ENCODE measurements around the gene SKAP2.

Gene SKAP2, protein sequence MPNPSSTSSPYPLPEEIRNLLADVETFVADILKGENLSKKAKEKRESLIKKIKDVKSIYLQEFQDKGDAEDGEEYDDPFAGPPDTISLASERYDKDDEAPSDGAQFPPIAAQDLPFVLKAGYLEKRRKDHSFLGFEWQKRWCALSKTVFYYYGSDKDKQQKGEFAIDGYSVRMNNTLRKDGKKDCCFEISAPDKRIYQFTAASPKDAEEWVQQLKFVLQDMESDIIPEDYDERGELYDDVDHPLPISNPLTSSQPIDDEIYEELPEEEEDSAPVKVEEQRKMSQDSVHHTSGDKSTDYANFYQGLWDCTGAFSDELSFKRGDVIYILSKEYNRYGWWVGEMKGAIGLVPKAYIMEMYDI

DNA sequence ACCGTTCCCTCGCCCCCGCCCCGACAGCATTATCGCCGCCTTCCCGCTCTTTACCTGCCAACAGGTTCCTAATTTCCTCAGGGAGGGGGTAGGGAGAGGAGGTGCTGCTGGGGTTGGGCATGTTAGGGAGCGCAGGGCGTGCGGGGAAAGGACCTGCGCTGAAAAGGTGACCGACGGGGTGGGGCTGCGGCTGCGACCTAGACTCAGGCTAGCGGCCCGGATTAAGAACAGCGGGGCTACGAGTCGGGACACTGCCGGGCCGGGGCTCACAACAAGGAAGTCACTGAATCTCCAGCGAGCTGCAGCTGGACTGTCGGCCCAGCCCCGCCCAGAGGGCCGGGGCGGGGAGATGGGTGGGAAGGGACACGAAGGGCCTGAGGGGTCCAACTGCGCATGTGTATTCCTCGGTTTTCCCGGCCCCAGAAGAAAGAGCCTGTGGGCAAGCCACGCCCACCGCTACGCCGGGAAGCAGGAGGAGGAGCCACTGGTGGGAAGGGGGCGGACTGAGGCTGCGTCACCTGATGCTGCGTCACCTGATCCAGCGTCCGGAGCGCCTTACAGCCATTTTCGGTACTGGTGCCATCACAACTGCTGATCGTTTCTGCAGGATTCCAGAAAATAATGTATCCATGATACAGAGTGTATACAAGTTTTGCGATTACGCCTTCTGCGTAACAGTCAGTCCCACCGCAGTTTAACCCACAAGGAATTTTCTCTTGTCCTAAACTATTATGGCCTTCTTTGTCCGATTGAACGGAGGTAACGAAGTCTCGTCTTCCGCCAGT lies at the start of gene SKAP2:
TSS of gene SKAP2 (minus strand) at position 282 of the 785 bp plus-strand sequence. CDS start at position 121, 161 bp downstream.
- H3K4me3 ChIP-seq (ENCODE audit: low read depth, low read length), result peak within 1 kb of the TSS; percentile 73

DNA sequence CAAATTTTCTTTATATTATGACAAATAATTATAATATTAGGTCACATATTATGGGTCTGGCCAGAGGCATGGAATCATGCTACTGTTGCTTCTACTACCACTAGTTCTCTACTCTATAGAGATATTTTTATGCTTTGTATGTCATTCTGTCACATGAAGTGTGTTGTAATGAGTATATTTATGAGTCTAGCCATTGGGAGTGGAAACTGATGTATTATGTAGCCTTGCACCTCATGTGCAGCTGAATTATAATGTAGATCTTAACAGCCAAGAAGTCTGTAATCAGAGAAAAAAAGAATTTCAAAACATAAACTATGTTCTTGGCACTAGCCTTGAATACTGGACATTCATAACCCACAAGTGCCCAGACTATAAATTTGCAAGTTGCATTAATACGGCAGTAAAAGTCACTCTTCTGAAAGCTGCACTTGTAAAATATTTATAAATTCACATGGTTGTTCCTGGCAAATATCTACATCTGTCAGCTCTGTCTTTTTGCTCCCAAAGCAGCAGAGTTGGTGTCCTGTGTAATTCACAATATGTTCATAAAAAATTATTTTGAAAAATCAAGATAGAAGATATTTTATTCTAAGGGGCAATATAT lies 48.6 kb upstream of the SKAP2 start:
- H3K4me3 ChIP-seq (ENCODE audit: low read depth, low read length), result no peak overlapping the region

DNA sequence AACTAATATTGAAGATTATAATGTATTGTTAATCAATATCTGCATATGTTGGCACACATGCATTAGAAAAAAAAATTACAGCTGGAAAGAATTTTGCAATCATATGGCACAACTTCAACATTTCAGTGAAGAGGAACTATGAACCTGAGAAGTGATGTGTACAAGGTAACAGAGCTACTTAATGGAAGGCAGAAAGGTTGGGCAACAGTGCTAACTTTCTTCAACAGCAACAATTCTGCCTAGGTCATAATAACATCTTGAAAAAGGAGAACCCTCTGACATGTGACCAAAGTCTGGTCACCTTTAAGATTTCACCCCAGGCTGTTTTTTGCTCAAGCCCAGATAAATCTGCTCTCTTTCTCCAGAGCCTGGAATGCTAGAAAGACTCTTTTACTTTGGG lies 47.9 kb upstream of the SKAP2 start:
- no peak overlapping the region for H3K4me3 ChIP-seq (ENCODE audit: low read depth, low read length)

DNA sequence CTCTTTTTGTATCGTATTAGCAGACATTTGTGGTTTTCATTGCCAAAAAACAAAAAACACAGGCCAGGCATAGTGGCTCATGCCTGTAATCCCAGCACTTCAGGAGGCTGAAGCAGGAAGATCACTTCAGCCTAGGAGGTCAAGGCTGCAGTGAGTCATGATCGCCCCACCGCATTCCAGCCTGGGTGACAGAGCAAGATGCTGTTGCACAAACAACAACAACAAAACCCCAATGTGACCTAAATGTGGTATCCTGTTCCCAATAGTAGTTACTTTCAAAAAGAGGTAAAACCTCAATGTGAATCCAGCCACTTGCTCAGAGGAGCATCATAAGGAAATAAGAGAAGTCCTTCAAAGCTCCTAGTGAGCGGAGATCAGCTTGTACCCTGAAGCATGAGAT lies 45.8 kb upstream of the SKAP2 start:
- H3K4me3 ChIP-seq (ENCODE audit: low read depth, low read length), result no peak overlapping the region

DNA sequence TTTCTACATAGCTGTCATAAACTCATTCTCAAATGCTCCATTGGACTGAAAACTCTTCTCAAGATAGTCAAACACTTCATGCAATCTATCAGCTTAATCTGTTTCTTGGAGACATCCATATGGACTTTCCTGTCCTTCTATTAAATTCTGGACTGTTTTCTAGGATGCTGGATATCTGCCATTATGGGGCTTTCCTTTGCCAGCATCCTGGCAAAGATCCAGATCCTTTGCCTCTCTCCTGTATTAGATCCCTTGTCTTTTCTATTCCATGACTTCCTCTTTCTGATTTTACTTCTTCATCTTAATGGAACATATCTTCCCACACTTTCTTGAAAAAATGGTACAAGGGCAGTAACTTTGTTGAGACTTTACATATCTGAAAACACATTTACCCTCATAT lies 35.9 kb upstream of the SKAP2 start:
- H3K4me3 ChIP-seq (ENCODE audit: low read depth, low read length), result no peak overlapping the region

DNA sequence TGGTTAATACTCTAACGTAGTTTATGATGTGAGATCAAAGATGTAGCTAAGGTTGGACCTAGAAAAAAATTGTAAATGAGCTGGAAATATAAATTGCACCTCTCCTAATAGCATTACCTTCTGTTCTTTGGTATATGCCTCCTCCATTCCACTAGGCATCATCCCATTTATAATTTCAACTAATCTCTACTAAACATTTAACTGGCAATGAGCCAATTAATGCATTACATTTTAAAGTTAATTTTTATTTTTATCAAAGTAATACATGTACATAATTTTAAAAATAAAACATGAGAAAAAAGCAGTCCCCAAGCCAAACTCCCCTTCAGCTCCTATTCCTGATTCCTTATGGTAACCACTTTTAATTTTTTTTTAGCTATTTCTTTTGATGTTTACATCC lies 35.1 kb upstream of the SKAP2 start:
- H3K4me3 ChIP-seq (ENCODE audit: low read depth, low read length), result no peak overlapping the region

DNA sequence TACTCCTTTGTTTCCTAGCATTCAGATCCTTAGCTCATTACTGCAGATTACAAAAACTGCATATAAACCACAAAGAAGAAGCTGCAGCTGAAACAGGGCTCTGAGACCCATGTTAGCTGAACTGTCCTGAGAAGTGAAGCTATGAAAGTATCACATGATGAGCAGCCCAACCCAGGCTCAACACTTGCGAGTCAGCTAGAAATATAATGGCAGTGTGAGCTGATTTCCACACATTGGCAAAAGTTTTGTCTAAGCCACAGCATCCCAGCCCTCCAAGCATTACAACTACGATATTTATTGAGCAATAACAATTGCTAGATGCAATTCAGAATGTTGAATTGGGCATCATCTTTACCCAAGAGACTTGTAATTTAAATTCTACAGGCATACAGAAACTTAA lies 34.5 kb upstream of the SKAP2 start:
- H3K4me3 ChIP-seq (ENCODE audit: low read depth, low read length), result no peak overlapping the region

DNA sequence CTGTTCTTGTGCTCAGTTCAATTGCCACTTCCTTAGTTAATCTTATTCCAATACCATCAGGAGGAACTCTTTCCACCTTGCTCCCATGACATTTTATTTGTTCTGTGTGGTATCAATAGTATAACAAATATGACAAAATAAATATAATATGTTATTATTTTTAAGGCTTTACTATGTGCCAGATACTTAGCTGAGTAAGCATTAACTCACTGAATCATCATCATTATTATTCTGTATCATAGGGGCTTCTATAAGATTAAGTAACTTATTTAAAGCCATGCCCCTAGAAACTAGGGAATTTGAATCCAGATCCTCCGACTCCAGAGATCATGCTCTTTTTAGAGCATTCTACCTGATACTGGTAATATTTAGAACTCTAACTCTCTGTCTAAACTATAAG lies 33.5 kb upstream of the SKAP2 start:
- H3K4me3 ChIP-seq (ENCODE audit: low read depth, low read length), result no peak overlapping the region

DNA sequence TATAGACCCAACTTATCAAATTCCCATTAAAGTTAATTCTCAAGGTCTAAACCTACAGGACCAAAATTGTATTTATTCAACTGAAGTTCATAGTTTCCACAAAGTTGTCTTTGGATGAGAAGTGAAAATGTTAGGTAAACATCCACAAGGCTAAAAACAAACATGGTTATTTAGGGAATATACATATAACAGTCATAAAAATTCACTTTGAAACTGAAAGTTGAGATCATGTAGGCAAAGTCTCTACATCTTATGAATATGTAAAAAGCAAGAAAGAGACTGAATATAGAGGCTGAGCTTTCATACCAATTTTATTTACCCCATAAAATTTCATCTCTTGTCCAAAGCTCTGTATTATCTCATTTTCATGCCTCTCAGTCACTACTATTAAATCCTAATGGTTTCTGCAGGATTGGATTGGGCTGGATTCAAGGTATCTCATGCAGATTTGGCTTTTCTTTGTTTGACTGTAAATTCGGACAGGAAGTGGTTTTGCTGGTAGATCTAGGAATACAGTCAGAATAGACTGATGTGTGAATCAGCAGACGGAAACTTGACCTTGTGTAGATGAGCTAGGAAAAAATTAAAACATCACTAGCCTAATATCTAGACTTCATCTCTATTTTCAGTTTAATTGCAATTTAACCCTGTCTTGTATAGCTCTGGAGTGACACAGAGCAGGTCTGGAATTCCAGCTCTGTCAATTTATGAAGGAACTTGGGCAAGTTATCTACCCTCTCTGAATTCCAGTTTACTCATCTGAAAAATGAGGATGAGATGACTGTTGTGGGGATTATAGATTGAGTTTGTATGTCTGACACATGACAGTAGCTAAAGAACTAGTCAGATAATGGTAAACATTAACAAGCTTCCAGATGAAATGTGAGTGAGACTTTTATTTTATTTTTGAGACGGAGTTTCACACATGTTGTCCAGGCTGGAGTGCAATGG lies 27.3 kb upstream of the SKAP2 start:
- no peak overlapping the region for H3K4me3 ChIP-seq (ENCODE audit: low read depth, low read length)

DNA sequence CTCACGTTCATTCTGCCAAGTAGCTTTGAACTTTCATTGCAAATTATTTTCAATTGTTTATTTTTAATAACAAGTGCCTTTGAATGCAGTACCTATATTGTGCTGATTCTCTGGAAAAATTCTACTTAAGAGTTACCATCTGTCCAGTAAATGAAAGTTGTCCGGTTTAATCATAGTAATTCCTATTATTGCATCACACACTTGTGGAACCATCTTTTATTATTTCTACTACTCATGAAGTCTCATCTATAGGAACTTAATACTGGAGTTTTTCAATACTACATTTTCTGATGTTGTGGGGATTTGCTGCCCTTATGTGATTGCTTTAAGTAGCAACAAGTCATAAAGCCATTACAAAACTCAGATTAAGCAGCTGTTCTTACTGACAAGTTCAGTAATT lies 16.5 kb upstream of the SKAP2 start:
- H3K4me3 ChIP-seq (ENCODE audit: low read depth, low read length), result no peak overlapping the region

DNA sequence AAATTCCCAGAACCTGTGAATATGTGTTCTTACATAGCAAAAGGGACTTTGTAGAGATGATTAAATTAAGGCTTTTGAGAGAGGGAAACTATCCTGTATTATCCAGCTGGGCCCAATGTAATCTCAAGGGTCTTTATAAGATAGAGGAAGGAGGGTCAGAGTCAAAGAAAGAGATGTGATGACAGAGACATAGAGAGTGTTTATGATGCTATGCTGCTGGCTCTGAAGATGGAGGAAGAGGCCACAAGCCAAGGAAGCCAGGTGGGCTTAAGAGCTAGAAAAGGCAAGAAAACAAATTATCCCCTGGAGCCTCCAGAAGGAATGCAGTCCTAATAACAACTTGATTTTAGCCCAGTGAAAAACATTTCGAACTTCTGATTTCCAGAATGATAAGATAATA lies 15.3 kb upstream of the SKAP2 start:
- no peak overlapping the region for H3K4me3 ChIP-seq (ENCODE audit: low read depth, low read length)

DNA sequence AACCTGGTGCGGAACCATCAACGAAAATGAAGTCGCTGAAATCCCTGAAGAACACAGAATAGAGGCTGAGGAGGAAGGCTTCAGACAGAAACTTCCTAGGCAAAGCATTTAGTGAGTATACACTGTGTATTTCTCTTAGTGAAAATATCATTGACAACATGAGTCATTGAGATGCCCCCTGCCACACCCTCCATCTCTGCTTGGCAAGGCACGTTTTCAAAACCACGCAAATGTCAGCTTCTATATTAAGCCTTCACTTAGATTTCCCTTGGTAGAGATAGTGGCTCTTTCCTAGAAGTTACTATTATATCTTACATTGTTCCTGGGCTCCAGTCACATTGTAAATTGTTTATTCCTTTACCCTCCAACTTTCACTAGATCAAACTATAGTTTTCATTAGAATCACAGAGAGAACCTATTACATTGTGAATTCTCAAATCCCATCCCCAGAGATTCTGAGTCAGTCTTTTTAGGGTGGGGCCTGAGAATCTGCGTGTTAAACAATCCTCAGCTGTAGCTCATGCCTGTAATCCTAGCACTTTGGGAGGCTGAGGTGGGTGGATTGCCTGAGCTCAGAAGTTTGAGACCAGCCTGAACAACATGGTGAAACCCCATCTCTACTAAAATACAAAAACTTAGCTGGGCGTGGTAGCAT lies 4.6 kb upstream of the SKAP2 start:
- no peak overlapping the region for H3K4me3 ChIP-seq (ENCODE audit: low read depth, low read length)

DNA sequence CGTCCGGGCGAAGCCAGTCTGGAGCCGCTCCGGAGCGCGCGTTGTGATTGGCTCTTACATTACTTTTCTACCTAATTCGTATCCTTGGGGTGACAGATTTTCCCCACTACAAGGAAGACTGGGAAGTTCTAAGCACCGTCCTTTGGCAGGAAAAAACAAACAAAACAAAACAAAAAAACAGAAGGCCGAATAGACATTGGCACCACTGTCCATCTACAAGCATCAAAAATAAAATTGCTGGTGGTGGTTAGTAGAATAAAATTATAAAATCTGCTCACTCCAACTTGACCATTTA lies 651 bp upstream of the SKAP2 start:
- H3K4me3 ChIP-seq (ENCODE audit: low read depth, low read length), result peak overlapping the region; percentile 73

DNA sequence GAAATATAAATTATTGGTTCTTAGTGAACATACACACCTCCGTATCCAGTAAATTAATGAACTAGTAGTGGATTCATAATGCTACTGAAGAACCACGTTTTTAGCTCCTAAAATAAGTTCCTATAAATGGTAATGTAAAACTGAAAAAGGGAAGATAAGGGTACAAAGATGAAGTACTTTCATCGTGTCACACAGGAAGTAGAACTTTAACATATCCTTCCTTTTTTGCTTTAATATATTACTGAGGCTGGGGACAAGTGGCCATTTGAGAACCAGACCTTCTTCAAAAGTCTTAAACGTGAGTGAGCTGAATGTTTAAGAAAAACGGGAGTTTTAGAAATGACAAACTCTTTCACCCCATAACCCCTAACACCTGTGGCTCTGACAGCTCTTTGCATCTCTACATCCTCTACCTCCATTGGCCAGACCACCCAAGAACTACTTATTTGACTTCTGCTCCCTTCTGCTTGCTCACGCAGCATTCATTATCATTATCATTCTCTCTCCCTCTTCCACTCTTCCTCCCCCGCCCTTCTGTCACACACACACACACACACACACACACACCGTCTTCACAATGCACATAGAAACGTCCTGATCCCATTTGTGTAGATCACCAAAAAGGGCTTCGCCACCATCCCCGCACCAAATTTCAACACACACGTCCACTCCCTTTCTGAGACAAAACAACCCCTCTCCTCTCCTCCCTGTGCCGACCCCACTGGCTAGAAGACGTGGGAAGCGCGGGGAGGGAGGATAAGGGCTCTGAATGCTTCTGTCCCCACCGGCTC lies 677 bp downstream of the SKAP2 start:
- peak overlapping the region; percentile 73 for H3K4me3 ChIP-seq (ENCODE audit: low read depth, low read length)

DNA sequence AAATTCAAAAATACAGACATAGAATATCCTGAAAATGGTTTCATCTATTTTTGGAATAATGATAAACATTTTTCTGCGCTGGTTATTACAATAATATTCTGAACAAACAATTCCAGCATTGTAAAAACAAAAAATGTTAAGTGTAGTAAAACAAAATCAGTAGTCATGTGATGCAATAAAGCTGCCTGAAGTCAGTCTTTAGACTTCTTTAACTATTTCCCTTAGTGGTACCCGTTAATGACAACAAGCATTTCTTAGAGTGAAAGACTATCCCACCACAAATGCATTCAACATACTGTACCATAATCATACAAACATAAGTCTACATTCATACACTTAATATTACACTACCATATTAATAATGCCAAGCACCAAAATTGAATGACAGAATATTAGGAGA lies 1.6 kb downstream of the SKAP2 start:
- H3K4me3 ChIP-seq (ENCODE audit: low read depth, low read length), result no peak overlapping the region

DNA sequence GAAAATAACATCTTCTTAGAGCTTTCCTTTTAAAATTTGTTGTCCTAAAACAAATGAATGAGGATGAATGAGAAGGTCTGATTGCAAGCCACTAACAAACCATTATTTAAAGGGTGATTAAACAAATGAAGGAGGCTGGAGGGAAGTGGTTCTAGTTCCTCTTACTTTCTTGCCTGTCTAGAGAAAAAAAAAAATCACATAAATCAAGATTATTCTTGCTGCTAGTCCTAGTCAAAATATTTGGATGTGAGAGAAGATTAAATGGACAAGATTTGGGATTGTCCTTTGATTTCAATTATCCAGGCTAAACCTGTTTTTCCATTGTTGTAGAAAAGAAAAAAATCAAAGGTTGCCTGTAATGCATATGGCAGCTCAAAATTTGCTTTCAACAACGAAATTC lies 3.3 kb downstream of the SKAP2 start:
- no peak overlapping the region for H3K4me3 ChIP-seq (ENCODE audit: low read depth, low read length)

DNA sequence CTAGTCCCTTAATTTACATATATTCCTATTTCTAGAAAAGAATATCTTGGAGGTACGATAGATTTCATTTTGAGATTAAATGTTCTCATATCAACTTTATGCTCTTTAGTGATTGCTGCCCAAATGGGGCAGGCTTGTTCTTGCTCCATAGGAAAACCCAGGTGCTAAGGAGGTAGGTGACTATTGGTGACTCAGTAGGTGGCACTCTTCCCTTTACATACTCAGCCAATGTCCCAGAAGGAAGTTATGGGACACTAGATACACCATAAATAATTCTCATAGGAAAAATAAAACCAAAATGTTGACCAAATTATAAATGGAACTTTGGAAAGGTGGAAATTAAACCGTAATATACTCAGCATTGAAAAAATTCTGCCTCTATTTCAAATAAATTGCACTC lies 4.0 kb downstream of the SKAP2 start:
- H3K4me3 ChIP-seq (ENCODE audit: low read depth, low read length), result no peak overlapping the region

DNA sequence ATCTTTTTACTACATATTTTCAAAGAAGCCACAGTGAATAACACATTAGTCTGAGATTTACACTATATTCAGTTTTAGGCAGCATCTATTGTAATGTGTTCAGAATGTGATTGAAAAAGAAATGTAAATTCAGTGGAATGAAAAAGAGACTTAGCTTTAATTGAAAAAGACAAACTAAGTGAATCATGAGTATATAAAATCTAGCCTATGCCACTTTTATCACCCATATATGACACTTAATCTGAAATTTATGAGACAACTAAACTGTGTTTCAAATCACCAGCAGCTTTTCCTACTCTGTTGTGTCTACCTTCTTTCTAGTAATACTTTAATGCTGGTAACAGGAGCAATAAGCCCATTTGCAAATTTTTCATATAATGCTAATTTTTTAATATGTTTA lies 4.7 kb downstream of the SKAP2 start:
- no peak overlapping the region for H3K4me3 ChIP-seq (ENCODE audit: low read depth, low read length)

DNA sequence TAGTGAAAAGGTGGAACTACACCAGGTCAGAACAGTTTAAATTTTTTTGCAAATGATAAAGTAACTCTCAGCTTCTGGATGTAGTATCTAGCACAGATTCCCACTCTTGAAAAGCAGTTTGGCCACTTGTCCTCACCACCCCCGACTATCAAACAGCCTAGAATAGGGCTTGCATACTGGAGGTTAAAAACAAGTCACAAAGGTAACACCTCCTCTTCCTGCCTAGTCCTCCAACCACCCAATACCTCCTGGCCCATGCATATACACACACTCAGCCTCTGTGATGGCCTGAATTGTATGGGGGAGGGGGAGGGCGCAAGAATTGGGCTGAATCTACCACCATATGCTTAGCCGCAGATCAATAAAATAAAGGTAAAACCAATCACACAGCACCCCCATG lies 5.7 kb downstream of the SKAP2 start:
- no peak overlapping the region for H3K4me3 ChIP-seq (ENCODE audit: low read depth, low read length)

DNA sequence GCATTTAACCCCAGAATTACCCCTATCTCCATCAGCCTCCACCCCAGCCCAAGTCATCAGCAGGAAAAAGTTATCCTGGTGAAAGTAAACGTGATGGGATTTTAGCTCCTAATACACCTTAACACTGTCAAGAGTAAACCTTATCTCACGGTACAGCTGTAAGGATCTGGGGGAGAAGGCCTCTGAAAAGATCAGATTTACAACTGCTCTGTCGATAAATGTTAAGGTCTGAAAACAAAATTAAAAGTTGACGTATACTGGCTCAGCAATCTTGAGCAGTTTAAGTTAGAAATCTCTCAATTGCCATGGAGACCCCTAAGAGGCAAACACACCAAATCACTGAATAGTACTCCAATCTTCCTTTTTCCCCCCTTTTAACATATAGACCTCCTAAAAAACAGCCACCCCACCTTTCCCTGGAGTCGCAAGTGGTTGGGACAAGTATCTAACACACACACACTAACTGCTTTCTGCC lies 6.1 kb downstream of the SKAP2 start:
- H3K4me3 ChIP-seq (ENCODE audit: low read depth, low read length), result no peak overlapping the region

All from iPS-11a (cell line).